ENCODE data around the gene LRRC59.
"Not testable (repeated sequence)": the region's sequence is repeated elsewhere in the genome, so short reads cannot be mapped to it uniquely, and the experiment has no call there.

Gene LRRC59

GRCh38 chr17:50424996-50425681, 27.8 kb upstream of the LRRC59 start:
- DNase-seq (ENCODE audit: extremely low read depth in 1 of 2, low read depth in 1 of 2), result no peak

DNA sequence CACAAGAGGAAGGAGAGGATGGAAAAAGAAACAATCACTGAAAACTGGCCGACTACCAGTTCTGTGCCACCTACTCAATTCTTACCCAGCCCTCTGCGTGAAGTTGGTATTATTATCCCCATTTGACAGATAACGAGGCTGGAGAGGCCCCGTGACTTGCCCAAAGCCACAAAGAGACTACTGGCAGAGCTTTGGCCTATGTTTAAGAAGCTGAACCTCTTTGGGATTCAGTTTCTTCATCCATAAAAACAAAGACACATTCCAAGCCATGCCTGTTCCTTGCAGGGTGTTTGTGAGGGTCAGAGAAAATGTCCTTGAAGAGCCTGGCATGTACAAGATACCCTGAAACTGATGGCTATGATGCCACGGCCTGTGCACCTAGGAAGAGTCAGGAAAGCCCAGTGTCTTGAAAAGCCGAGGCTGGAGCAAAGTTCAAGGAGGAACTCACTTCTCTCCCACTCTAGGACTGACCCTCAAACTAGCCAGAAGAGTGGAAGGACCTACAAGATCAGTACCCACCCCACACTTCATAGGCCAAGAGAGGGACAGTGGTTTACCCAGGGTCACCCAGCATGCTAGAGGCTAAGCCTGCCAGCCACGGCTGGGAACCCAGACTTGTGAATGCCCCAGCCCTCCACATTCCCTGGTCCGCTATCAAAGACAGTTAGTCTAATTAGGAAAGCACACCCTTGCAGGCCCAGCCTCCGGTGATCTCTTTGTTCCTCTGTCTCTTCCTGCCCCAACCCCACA, 27.1 kb upstream of the LRRC59 start:
- DNase-seq (ENCODE audit: extremely low read depth in 1 of 2, low read depth in 1 of 2), result no peak

- no peak for DNase-seq (ENCODE audit: extremely low read depth in 1 of 2, low read depth in 1 of 2)
These were observed 26.3 kb upstream of the LRRC59 start for GRCh38 chr17:50423553-50424159.

- DNase-seq (ENCODE audit: extremely low read depth in 1 of 2, low read depth in 1 of 2), result no peak
These were observed 25.4 kb upstream of the LRRC59 start for GRCh38 chr17:50422738-50423137.

DNA sequence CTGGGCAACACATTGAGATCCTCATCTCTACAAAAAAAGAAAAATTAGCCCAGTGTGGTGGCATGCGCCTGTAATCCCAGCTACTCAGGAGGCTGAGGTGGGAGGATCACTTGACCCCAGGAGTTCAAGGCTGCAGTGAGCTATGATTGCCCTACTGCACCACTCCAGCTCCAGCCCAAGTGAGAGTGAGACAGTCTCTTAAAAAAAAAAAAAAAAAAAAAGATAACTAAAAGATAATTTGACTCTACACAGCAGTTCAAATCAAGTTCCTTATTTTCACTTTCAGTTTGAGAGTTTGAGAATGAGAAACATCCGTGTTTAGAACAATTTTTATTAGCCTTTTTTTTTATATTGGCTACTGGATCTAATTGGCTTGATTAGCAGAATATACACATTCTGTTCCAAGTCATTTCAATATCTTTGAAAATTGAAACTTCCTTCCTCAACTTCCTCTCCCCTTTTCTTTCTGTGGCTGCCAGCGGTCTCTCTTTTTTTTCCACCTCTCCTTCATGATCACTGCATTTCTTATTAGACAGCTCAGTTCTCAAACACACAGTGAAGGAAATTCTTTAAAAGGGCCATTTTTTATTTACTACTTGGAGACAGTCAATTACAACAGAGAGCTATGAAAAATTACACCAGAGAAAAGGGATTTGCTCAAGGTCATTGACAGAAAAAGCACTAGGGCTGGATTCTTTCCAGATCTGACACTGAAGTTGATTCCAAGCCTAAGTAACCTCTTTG, 24.2 kb upstream of the LRRC59 start:
- no peak for DNase-seq (ENCODE audit: extremely low read depth in 1 of 2, low read depth in 1 of 2)

GRCh38 chr17:50420419-50421112, 23.2 kb upstream of the LRRC59 start:
- no peak for DNase-seq (ENCODE audit: extremely low read depth in 1 of 2, low read depth in 1 of 2)

- DNase-seq (ENCODE audit: extremely low read depth in 1 of 2, low read depth in 1 of 2), result not testable (repeated sequence)
These were observed 22.3 kb upstream of the LRRC59 start for GRCh38 chr17:50419577-50419976.

DNA sequence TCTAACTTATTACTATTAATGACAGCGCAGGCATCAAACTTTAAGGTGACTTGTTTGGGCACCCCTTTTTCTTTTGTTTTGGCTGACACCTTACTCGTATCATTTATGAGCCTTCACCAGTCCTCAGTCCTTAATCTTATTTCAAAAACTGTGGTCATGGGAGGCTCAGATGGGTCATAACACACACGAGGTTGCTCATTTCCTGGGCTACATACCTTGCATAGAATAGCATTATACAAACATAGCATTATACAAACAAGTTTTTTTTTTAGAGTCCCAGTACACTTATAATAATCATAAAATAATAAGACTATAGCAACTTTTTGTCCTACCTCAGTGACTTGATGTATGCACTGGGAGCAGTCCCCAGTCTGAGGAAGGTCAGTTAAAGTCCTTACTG, 17.5 kb upstream of the LRRC59 start:
- no peak for DNase-seq (ENCODE audit: extremely low read depth in 1 of 2, low read depth in 1 of 2)

DNA sequence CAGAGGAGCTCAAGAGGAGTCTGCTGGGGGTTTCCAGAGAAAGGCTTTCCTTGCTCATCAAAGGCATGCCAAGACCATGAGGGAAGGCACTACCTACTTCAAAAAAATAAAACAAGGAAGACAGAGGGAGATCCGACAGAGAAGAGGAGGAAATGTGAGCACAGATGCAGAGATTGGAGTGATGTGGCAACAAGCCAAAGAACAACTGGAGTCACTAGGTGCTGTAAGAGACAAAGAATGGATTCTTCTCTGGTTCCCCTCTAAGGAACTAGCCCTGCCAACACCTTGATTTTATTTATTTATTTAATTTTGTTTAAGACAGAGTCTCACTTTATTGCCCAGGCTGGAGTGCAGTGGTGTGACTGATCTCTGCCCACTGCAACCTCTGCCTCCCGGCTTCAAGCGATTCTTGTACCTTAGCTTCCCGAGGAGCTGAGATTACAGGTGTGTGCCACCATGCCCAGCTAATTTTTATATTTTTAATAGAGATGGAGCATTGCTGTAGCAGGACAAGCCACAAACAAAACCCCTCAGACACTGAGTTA, 14.9 kb upstream of the LRRC59 start:
- no peak for DNase-seq (ENCODE audit: extremely low read depth in 1 of 2, low read depth in 1 of 2)

GRCh38 chr17:50407921-50408320, 10.6 kb upstream of the LRRC59 start:
- DNase-seq (ENCODE audit: extremely low read depth in 1 of 2, low read depth in 1 of 2), result no peak

DNA sequence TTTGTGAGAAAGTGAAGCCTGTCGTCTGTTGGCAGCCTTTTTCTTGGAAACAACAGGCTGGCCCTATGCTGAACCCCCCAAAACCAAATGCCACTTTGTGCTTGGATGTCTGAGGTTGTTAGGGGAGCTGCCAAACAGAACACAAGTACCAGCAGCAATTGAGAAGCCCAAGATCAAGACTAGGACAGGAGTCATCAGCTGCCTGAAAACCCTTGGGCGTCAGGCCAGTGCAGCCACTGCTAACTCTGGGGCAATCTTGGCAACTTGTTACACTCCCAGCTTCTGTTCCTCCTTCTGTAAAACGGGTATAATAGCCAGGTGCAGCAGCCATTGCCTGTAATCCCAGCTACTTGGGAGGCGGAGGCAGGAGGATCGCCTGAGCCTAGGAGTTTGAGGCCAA, 9.3 kb upstream of the LRRC59 start:
- no peak for DNase-seq (ENCODE audit: extremely low read depth in 1 of 2, low read depth in 1 of 2)

DNA sequence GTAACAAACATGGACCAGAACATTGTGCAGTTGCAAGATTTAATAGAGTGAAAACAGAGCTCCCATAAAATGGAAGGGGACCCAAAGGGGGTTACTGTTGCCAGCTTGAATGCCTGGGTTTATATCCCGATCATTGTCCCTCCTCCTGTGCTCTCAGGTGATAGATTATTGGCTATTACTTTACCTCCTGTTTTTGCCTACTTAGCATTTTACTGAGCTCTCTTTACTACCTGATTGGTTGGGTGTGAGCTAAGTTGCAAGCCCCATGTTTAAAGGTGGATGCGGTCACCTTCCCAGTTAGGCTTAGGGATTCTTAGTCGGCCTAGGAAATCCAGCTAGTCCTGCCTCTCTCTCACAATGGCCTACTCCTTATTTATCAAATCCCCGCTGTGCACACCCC, 8.0 kb upstream of the LRRC59 start:
- DNase-seq (ENCODE audit: extremely low read depth in 1 of 2, low read depth in 1 of 2), result not testable (repeated sequence)

DNA sequence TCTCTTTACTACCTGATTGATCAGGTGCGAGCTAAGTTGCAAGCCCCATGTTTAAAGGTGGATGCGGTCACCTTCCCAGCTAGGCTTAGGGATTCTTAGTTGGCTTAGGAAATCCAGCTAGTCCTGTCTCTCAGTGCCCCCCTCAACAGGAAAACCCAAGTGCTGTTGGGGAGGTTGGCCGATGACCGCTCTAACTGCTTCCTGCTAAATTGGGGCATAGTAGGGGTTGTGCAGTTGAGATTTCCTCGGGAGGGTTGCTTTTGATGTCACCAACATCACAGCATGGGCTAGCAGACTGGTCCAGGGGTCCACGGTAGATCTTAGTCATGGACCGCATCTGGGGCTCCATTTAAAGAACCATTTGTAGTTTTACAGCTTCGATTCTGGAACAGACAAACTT, 2.3 kb upstream of the LRRC59 start:
- not testable (repeated sequence) for DNase-seq (ENCODE audit: extremely low read depth in 1 of 2, low read depth in 1 of 2)

- DNase-seq (ENCODE audit: extremely low read depth in 1 of 2, low read depth in 1 of 2), result not testable (repeated sequence)
These were observed 1.3 kb upstream of the LRRC59 start for GRCh38 chr17:50398672-50399071.

GRCh38 chr17:50397919-50398285, 579 bp upstream of the LRRC59 start:
- DNase-seq (ENCODE audit: extremely low read depth in 1 of 2, low read depth in 1 of 2), result no peak

GRCh38 chr17:50396261-50397110, 837 bp downstream of the LRRC59 start:
- no peak for DNase-seq (ENCODE audit: extremely low read depth in 1 of 2, low read depth in 1 of 2)

DNA sequence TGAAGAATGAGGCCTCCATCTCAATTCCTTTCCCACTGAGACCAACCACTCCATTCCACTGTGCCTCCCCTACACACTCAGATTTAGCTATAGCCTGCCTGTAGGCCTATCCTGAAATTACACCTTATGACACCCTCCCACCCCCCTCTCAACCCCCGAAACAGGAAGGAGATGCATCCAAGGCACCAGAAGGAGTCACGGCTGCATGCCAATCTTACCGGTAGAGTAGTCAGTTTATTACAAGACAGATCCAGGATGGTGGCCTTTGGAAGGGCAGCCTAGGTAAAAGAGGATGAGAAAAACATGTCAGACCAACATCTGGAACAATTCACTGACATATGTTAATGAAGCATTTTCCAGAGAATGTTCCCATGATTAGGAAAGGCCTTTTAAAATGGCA, 2.6 kb downstream of the LRRC59 start:
- DNase-seq (ENCODE audit: extremely low read depth in 1 of 2, low read depth in 1 of 2), result no peak

- no peak for DNase-seq (ENCODE audit: extremely low read depth in 1 of 2, low read depth in 1 of 2)
These were observed 3.6 kb downstream of the LRRC59 start for GRCh38 chr17:50393700-50394099.

DNA sequence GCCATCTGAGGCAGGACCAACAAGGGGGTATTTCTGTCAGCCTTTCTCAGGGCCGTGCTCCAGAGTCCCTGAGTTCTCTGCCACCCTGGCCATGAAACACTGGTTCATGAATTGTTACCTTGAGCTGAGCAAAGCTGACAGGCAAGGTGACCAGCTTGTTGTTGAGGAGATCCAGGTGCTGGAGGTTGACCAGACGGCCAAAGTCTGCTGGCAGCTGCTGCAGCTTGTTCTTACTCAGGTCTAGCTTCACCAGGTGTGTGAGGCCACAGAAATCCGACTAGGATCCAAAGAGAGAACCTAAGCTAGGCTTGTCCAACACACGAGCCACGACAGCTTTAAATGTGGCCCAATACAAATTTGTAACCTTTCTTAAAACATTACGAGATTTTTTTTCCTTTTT, 4.7 kb downstream of the LRRC59 start:
- DNase-seq (ENCODE audit: extremely low read depth in 1 of 2, low read depth in 1 of 2), result no peak

GRCh38 chr17:50389534-50389933, 7.8 kb downstream of the LRRC59 start:
- DNase-seq (ENCODE audit: extremely low read depth in 1 of 2, low read depth in 1 of 2), result no peak
